IPS DF 4.7 (cell line): Measurements from ENCODE around the gene KANK3.
A peak's percentile ranks its signal among the peaks of the same experiment; 100 is the strongest.
"Not testable (repeated sequence)": the region's sequence is repeated elsewhere in the genome, so short reads cannot be mapped to it uniquely, and the experiment has no call there.

Experiments used
- DNase-seq: peaks from one replicate; pipeline ENCODE4 v3.0.0-alpha.2; 2013; ENCODE audit warnings: low spot score; ENCODE audit errors: extremely low read depth

Gene KANK3

GRCh38 chr19:8342684-8343482, at the start of gene KANK3:
Gene KANK3 (minus strand): TSS chr19:8343262. CDS start chr19:8337828, 5,434 bp downstream.
- DNase-seq, result no peak

DNA sequence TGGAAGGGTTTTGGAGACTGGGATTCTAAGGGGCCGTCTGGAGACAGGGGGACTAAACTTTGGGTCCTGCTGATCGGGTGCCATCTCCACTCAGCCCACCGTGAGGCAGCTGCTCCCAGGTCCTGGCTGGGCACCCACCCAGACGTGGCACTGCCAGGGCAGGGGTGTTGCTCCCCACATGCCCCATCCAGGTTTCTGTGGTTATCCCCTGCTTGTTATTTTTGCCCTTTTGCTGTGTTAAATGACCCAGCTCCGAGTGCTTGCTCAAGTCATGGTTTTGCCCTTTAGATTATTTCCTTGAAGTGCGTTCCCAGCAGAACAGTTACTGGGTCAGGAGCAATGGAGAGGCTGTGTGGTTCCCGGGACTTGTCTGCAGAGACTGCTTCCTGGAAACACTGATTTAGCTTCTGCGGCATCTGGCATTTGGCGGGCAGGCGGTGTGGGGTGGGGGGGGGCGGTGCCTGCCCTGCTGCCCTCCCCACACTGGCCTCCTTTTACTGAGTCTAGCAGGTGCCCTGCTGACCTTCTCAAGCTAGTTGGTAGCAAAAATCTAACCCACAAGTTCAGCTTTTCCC, 49.0 kb upstream of the KANK3 start:
- DNase-seq, result no peak

DNA sequence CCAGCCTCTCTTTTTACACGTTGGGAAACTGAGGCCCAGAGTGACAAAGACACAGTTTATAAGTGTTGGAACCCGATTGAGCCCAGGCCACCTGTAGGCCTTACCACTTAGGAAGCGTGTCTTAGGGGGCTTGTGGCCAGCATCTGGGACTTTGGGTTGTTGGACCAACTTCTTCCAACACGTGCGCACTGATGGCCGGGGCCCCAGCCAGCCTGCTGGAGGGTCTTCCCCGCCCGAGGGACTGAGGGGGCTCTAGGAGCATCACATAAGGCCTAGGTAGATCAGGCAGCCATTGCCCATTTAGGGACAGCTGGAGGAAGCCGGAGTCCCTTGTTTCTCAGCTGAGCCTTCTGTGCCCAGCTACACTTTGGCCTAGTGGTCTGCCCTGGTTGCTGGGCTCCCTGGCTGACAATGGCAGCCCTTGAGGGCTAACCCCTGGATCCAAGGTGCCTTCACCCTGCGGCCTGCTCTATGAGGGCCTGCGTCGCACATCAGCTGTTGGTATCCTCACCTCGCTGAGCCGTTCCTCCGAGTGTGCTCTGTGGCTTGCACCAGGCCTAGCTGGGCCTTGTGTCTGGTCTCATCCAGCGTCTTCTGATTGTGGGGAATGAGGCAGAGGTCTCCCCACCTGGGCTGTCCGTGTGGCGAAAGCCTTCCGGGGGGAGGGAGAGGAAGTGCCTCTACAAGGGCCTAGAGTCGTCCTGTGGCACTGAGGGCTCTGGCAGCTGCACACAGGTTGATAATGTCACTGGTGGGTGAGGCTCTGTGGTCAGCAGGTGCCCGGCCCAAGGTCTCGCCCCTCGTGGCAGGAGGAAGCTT, 48.3 kb upstream of the KANK3 start:
- DNase-seq, result no peak

DNA sequence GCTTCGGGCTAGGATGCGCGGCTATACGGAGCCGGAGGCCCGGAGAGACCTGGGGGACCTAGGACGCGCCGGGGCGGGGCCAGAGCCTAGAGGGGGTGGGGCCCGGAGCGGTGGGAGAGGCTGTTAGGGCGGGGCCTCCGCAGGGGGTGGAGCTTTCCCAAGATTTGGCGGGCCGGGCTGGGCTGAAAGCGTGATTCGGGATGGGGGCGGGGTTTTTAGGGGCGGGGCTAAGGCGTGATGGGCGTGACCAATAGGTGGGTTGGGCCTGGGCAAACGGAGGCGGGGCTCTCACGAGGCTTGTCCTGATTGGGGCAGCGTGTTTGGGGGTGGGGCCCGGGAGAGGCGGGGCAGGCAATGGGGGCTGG, 47.5 kb upstream of the KANK3 start:
- DNase-seq, result no peak

- DNase-seq, result peak; percentile 99
These were observed 47.0 kb upstream of the KANK3 start, which contains the start of gene RAB11B for GRCh38 chr19:8389891-8390616. Gene RAB11B (plus strand): TSS chr19:8390360. CDS start chr19:8390417, 57 bp downstream.

DNA sequence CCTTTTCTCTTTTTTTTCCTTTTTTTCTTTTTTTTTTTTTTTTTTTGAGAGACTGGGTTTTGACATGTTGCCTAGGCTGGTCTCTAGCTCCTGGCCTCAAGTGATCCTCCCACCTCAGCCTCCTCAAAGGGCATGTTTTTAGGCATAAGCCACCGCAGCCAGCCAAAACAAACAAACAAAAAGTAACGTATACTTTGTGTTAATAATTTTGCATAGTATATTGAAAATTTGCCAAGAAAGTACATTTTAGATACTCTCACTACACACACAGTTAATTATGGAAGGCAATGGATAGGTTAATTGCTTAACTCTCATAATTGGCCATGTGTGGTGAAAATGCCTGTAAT, 45.5 kb upstream of the KANK3 start:
- no peak for DNase-seq

GRCh38 chr19:8387688-8388611, 44.9 kb upstream of the KANK3 start:
- no peak for DNase-seq

- no peak for DNase-seq
These were observed 43.9 kb upstream of the KANK3 start for GRCh38 chr19:8386990-8387389.

GRCh38 chr19:8386419-8386818, 43.4 kb upstream of the KANK3 start:
- DNase-seq, result not testable (repeated sequence)

DNA sequence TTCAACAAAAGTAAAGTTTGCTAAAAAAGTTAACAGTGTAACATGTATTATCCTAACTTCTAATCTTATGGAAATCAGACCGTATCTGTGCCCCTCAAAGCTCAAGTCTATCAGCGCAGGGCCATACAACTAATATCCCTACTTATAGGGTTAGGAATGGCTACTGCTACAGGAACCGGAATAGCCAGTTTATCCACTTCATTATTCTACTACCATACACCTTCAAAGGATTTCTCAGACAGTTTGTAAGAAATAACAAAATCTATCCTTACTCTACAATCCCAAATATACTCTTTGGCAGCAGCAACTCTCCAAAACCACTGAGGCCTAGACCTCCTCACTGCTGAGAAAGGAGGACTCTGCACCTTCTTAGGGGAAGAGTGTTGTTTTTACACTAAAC, 42.5 kb upstream of the KANK3 start:
- DNase-seq, result not testable (repeated sequence)

GRCh38 chr19:8385103-8385502, 42.0 kb upstream of the KANK3 start:
- not testable (repeated sequence) for DNase-seq

- DNase-seq, result not testable (repeated sequence)
These were observed 41.5 kb upstream of the KANK3 start for GRCh38 chr19:8384569-8384968.

GRCh38 chr19:8379156-8379891, 36.3 kb upstream of the KANK3 start:
- DNase-seq, result not testable (repeated sequence)

DNA sequence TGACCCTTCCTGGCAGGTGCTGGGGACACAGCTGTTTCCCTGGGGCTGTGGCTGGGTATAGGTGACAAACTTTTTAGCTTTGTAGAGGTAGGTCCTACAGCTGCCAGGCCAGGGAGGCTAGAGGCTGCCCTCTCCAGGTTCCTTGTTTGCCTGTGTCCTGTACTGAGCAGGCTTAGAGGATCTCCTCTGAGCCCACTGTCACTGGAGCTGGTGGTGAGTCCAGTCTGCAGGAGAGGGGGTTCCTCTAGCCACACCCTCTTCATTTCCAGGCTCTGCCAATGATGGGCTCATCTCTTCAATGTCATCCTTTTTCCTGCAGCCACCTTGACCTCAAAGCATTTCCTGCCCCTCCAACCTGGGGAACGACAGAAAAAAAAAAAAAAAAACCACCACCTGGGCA, 34.5 kb upstream of the KANK3 start:
- DNase-seq, result no peak

DNA sequence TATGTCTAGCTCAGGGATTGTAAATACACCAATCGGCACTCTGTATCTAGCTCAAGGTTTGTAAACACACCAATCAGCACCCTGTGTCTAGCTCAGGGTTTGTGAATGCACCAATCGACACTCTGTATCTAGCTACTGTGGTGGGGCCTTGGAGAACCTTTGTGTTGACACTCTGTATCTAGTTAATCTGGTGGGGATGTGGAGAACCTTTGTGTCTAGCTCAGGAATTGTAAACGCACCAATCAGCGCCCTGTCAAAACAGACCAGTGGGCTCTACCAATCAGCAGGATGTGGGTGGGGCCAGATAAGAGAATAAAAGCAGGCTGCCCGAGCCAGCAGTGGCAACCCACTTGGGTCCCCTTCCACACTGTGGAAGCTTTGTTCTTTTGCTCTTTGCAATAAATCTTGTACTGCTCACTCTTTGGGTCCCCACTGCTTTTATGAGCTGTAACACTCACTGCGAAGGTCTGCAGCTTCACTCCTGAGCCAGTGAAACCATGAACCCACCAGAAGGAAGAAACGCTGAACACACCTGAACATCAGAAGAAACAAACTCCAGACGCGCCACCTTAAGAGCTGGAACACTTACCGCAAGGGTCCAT, 33.4 kb upstream of the KANK3 start:
- not testable (repeated sequence) for DNase-seq

DNA sequence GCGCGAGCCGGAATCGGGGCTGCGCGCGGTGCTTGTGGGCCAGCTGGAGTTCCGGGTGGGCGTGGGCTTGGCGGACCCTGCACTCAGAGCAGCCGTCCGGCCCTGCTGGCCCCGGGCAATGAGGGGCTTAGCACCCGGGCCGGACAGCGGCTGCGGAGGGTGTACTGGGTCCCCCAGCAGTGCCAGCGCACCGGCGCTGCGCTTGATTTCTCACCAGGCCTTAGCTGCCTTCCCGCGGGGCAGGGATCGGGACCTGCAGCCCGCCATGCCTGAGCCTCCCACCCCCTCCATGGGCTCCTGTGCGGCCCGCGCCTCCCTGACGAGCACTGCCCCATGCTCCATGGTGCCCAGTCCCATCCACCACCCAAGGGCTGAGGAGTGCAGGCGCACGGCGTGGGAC, 32.7 kb upstream of the KANK3 start:
- not testable (repeated sequence) for DNase-seq

DNA sequence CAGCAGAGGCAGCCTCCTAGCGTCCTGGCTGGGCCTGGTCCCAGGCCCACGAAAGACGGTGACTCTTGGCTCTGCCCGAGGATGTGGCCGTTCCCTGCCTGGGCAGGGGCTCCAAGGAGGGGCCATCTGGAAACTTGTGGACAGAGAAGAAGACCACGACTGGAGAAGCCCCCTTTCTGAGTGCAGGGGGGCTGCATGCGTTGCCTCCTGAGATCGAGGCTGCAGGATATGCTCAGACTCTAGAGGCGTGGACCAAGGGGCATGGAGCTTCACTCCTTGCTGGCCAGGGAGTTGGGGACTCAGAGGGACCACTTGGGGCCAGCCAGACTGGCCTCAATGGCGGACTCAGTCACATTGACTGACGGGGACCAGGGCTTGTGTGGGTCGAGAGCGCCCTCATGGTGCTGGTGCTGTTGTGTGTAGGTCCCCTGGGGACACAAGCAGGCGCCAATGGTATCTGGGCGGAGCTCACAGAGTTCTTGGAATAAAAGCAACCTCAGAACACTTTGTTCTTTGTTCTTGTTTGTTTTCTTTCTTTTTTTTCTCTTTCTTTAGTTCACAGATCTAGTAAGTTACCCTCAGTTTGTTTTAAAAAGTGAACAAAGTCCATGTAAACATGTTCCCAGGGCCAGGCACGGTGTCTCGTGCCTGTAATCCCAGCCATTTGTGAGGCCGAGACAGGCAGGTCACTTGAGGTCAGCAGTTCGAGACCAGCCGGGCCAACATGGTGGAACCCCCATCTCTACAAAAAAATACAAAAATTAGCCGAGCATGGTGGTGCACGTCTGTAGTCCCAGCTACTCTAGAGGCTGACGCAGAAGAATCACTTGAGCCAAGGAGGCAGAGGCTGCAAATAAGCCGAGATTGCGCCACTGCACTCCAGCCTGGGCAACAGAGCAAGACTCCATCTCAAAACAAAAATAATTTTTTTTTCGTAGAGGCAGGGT, 31.1 kb upstream of the KANK3 start:
- no peak for DNase-seq
